SK-N-SH (cell line): ENCODE results near the gene MCM9. TPM values are rescaled to one million over a fixed set of nuclear protein-coding genes. Genes with fewer than 3 reads are reported as not detected.

Experiments used
- CTCF ChIA-PET: fragments of 300-600, 350-600 bp; formaldehyde crosslinking; extraction: SDS; loops from one replicate; lab custom pipeline; 2021; lab: Yijun Ruan, JAX
- POLR2A ChIA-PET: fragments of 350-600 bp; sonication (Branson Sonifier 250); formaldehyde crosslinking; extraction: SDS; loops from one replicate; lab custom pipeline; 2020; ENCODE audit warnings: antibody characterized with exemption, inconsistent platforms; lab: Yijun Ruan, JAX
- DNase-seq: peaks from one replicate; pipeline ENCODE4 v3.0.0; 2012
- H2AFZ ChIP-seq: fragments of 200-600 bp; sonication (generic); 2 replicates; pipeline ENCODE4 v1.8.1; 2016; ENCODE audit warnings: antibody characterized with exemption, mild to moderate bottlenecking, low read depth
- H3F3A ChIP-seq: fragments of 200-600 bp; sonication (generic); replicated peaks from 2 replicates; pipeline ENCODE3; 2016; ENCODE audit warnings: antibody characterized with exemption, mild to moderate bottlenecking; ENCODE audit not compliant: insufficient read depth
- H3K27ac ChIP-seq, 2 experiments: fragments of 200-500 bp in 1 of 2; fragments of 200-600 bp in 1 of 2; sonication (Bioruptor generic) in 1 of 2; sonication (generic), shearing (Covaris generic) in 1 of 2; 2 replicates each; pipeline versions ENCODE4 v1.5.1 to v1.6.1; 2014 to 2016; ENCODE audit warnings: low read depth in 2 of 2, inconsistent platforms in 1 of 2, low read length in 1 of 2, mild to moderate bottlenecking in 1 of 2, mixed read lengths in 1 of 2
- H3K27me3 ChIP-seq: fragments of 200-600 bp; sonication (generic), shearing (Covaris generic); 2 replicates; pipeline ENCODE4 v1.6.1; 2016; ENCODE audit warnings: mixed run types; ENCODE audit not compliant: insufficient read depth
- H3K36me3 ChIP-seq, 2 experiments: fragments of 200-500 bp in 1 of 2; fragments of 200-600 bp in 1 of 2; sonication (Bioruptor generic) in 1 of 2; sonication (generic) in 1 of 2; replicated peaks in 1 of 2; 2 replicates each; pipeline versions ENCODE3 to v1.5.1; 2014 to 2016; ENCODE audit warnings: low read length in 1 of 2, mild to moderate bottlenecking in 1 of 2; ENCODE audit not compliant: insufficient read depth in 2 of 2, control insufficient read depth in 1 of 2
- H3K4me1 ChIP-seq, 2 experiments: fragments of 200-500 bp in 1 of 2; fragments of 200-600 bp in 1 of 2; sonication (Bioruptor generic) in 1 of 2; sonication (generic), shearing (Covaris generic) in 1 of 2; 2 replicates each; pipeline versions ENCODE4 v1.5.1 to v1.6.1; 2014 to 2016; ENCODE audit warnings: low read depth in 1 of 2, low read length in 1 of 2, mixed run types in 1 of 2; ENCODE audit not compliant: insufficient read depth in 2 of 2, control insufficient read depth in 1 of 2
- H3K4me2 ChIP-seq: fragments of 200-600 bp; sonication (generic), shearing (Covaris generic); 2 replicates; pipeline ENCODE4 v1.6.1; 2017; ENCODE audit warnings: mixed run types
- H3K4me3 ChIP-seq, 2 experiments: fragments of 200-500 bp in 1 of 2; fragments of 200-600 bp in 1 of 2; sonication (Bioruptor generic) in 1 of 2; sonication (generic), shearing (Covaris generic) in 1 of 2; 2 replicates each; pipeline versions ENCODE4 v1.5.1 to v1.8.1; 2014 to 2016; ENCODE audit warnings: low read depth in 2 of 2, inconsistent platforms in 1 of 2, low read length in 1 of 2, mild to moderate bottlenecking in 1 of 2, mixed read lengths in 1 of 2, moderate library complexity in 1 of 2
- H3K79me2 ChIP-seq: fragments of 200-600 bp; sonication (generic); 2 replicates; pipeline ENCODE4 v1.8.1; 2017; ENCODE audit warnings: mild to moderate bottlenecking; ENCODE audit not compliant: insufficient read depth
- H3K9ac ChIP-seq: fragments of 200-600 bp; sonication (generic); 2 replicates; pipeline ENCODE4 v1.6.1; 2017; ENCODE audit warnings: mixed run types
- H3K9me2 ChIP-seq: fragments of 200-600 bp; sonication (generic); 2 replicates; pipeline ENCODE4 v1.6.1; 2017; ENCODE audit warnings: mixed run types
- H3K9me3 ChIP-seq: fragments of 200-600 bp; sonication (generic); 2 replicates; pipeline ENCODE4 v1.6.1; 2017; ENCODE audit warnings: mixed run types, mild to moderate bottlenecking, moderate library complexity
- H4K20me1 ChIP-seq: fragments of 200-600 bp; sonication (generic); 2 replicates; pipeline ENCODE4 v1.6.1; 2017; ENCODE audit warnings: mild to moderate bottlenecking, mixed run types; ENCODE audit not compliant: insufficient read depth
- CTCF ChIP-seq: fragments of 200-600 bp; sonication (generic); IDR thresholded peaks from 2 replicates; pipeline ENCODE4 v1.6.1; 2017; ENCODE audit warnings: antibody characterized with exemption, mild to moderate bottlenecking, moderate library complexity
- ELF1 ChIP-seq: IDR thresholded peaks from 2 replicates; pipeline ENCODE4 v1.4.0; 2012
- EP300 ChIP-seq, 2 experiments: IDR thresholded peaks; 2 replicates each; pipeline versions ENCODE4 v1.4.0 to v1.6.1; 2012; ENCODE audit warnings: borderline replicate concordance in 1 of 2, low read depth in 1 of 2, low read length in 1 of 2
- EZH2phosphoT487 ChIP-seq: fragments of 200-600 bp; sonication (generic); IDR thresholded peaks from 2 replicates; pipeline ENCODE4 v1.6.1; 2017; ENCODE audit warnings: low read depth, mixed run types, mild to moderate bottlenecking, antibody characterized with exemption, moderate library complexity, borderline replicate concordance
- FOSL2 ChIP-seq: IDR thresholded peaks from 2 replicates; pipeline ENCODE4 v1.4.0; 2012; ENCODE audit warnings: low read depth, mild to moderate bottlenecking, moderate library complexity, borderline replicate concordance
- FOXJ3 ChIP-seq: sonication (generic); formaldehyde crosslinking; IDR thresholded peaks from 2 replicates; pipeline ENCODE4 v1.5.1; 2020; ENCODE audit warnings: mild to moderate bottlenecking, missing genetic modification reagents
- FOXM1 ChIP-seq: IDR thresholded peaks from 2 replicates; pipeline ENCODE4 v1.4.0; 2012; ENCODE audit warnings: low read depth, mild to moderate bottlenecking
- GABPA ChIP-seq: IDR thresholded peaks from 2 replicates; pipeline ENCODE4 v1.4.0; 2012; ENCODE audit warnings: low read depth, mild to moderate bottlenecking
- IRF3 ChIP-seq: fragments of 150-350 bp; IDR thresholded peaks from 2 replicates; pipeline ENCODE4 v1.6.1; 2016; ENCODE audit warnings: mild to moderate bottlenecking, low read depth, low read length
- MAX ChIP-seq: IDR thresholded peaks from 2 replicates; pipeline ENCODE4 v1.4.0; 2012; ENCODE audit warnings: low read depth
- MEF2A ChIP-seq: IDR thresholded peaks from 2 replicates; pipeline ENCODE4 v1.4.0; 2012; ENCODE audit warnings: low read depth, borderline replicate concordance
- PBX3 ChIP-seq: IDR thresholded peaks from 2 replicates; pipeline ENCODE4; 2012
- RAD21 ChIP-seq: IDR thresholded peaks from 2 replicates; pipeline ENCODE4 v1.6.1; 2012; ENCODE audit warnings: mild to moderate bottlenecking, low read length
- SIN3A ChIP-seq: IDR thresholded peaks from 2 replicates; pipeline ENCODE4 v1.6.1; 2012; ENCODE audit warnings: low read depth, mild to moderate bottlenecking, low read length, moderate library complexity, borderline replicate concordance
- TCF12 ChIP-seq: IDR thresholded peaks from 2 replicates; pipeline ENCODE4 v1.4.0; 2012
- TEAD4 ChIP-seq: IDR thresholded peaks from 2 replicates; pipeline ENCODE4 v1.4.0; 2012; ENCODE audit warnings: mild to moderate bottlenecking, borderline replicate concordance; ENCODE audit not compliant: insufficient read depth
- USF2 ChIP-seq: fragments of 150-350 bp; IDR thresholded peaks from 2 replicates; pipeline ENCODE4 v1.6.1; 2017; ENCODE audit warnings: antibody characterized with exemption, low read length, low read depth, borderline replicate concordance
- YY1 ChIP-seq: IDR thresholded peaks from 2 replicates; pipeline ENCODE4 v1.4.0; 2012; ENCODE audit warnings: low read depth, mild to moderate bottlenecking
- WGBS: methylation state at CpG from one replicate; pipeline ENCODE4 v1.1.6; 2017; ENCODE audit warnings: low lambda C conversion rate; 5-methylcytosine and 5-hydroxymethylcytosine counted together
- polyA plus RNA-seq, 3 experiments: library from polyadenylated mRNA; depleted of rRNA; stranded (reverse); fragments of >200 nt; gene quantifications; 2 replicates each; pipeline ENCODE4 v1.2.3, GENCODE V29; 2012

The MCM9 gene
- polyA plus RNA-seq, 1 of the 3 experiments (the other 2 are of a cell fraction) = 1.7 TPM

GRCh38 chr6:118825661-118826060, 109.3 kb downstream of the MCM9 start:
- H3K36me3 ChIP-seq = peaks cover 21 to 37% of the 10 kb centered on the region in 2 experiments
- H3K9ac ChIP-seq = no peak overlapping the region
- no peaks in the 10 kb centered on the region for H3F3A ChIP-seq
- no peaks in the 10 kb centered on the region; a peak in 1 of 4 replicates for H3K4me1 ChIP-seq
- H3K27me3 ChIP-seq = no peaks in the 10 kb centered on the region
- H3K9me3 ChIP-seq = no peaks in the 10 kb centered on the region
- no peak overlapping the region for H3K4me2 ChIP-seq
- TF ChIP-seq MAX (no peak), FOXM1 (no peak), EZH2phosphoT487 (no peak), EP300 (IDR thresholded peaks at IDR 0.05; ENCODE audit: borderline replicate concordance in 1 of 2, low read depth in 1 of 2, low read length in 1 of 2) (no peak), GABPA (no peak), RAD21 (no peak), FOSL2 (no peak), USF2 (no peak), PBX3 (no peak), TEAD4 (no peak), MEF2A (no peak), SIN3A (no peak), ELF1 (no peak), TCF12 (no peak), CTCF (no peak), FOXJ3 (CRISPR knock-in tag) (no peak), YY1 (no peak), IRF3 (no peak)
- no peaks in the 10 kb centered on the region for H3K79me2 ChIP-seq
- H3K27ac ChIP-seq = no peak overlapping the region
- DNase-seq = no peak
- ChIA-PET CTCF (interaction anchor here (0.8 to 1.5 kb wide), 3 partner anchors 25 to 253 kb away, joined by 3 to 4 read pairs (median 3); partner anchors contain the start of gene FAM184A), POLR2A (no interaction called here)
- H4K20me1 ChIP-seq = no peaks in the 10 kb centered on the region
- H2AFZ ChIP-seq = no peak overlapping the region
- 94% methylated on average over 4 of the region's 4 CpGs for WGBS
- no peaks in the 10 kb centered on the region for H3K9me2 ChIP-seq
- H3K4me3 ChIP-seq = no peak overlapping the region
